ENCODE results near the gene LRIG1. TPM values are rescaled to one million over a fixed set of nuclear protein-coding genes. Genes with fewer than 3 reads are reported as not detected.

The LRIG1 gene
- total and polyA plus RNA-seq, 7 experiments from 2014 or later: 14.5 to 46.3 (median 34.4) TPM

DNA sequence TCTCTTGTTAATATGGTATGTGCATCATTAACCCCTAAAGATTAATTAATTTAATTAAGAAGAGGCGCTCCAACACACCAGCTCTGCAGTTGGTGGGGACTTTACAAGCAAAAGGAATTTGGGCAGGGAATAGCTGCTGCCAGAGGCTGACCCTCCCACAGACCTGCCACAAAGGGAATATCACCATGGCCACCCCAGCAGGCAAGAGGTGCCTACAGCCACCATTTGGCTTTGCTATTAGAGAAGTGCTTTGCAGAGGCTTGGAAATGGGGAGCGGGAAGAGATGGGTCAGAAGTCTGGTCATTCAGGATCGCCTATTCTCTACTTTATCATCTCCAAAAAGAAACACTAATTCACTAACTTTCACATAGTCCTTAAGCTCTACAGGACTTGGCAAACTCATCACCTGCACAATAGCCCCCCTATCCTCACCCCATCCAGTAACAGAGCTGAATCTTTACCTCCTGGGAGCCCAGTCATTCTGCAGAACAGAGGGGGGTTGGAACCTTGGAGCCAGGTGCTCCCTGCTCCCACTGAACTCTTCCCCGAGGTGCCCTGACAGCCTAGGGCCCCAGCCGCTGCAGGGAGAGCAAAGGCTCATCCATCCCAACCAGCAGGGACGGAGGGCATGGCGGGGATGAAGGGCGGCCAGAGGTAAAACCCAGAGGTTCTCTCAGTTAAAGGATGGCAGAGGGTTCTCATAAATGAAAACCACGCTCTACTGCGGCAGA, 29.7 kb downstream of the LRIG1 start:
- peaks cover 0 to 11% (median 4%) of the 10 kb centered on the region in 5 donors for H3K36me3 Mint-ChIP-seq
- intact Hi-C loops (cut with micrococcal nuclease): no loop called here
- Histone ChIP-seq H3K9me3 (ENCODE audit: control insufficient read depth in 2 of 3, low read length in 3 of 3) (no peaks in the 10 kb centered on the region), H3K4me3 (ENCODE audit: low read length) (no peak overlapping the region), H3K27me3 (ENCODE audit: control insufficient read depth in 2 of 2, insufficient read depth in 2 of 2, low read length in 2 of 2) (no peaks in the 10 kb centered on the region), H3K4me1 (ENCODE audit: control insufficient read depth in 2 of 2, insufficient read depth in 2 of 2, low read length in 2 of 2) (peaks cover 8 to 19% of the 10 kb centered on the region in 2 donors), H3K27ac (ENCODE audit: low read depth, low read length) (no peak overlapping the region), H3K36me3 (ENCODE audit: control insufficient read depth in 2 of 3, insufficient read depth in 3 of 3, low read length in 3 of 3) (no peaks in the 10 kb centered on the region)
- CTCF ChIA-PET: no interaction called here
- peak overlapping the region in 1 of 9 donors; percentile 50 for H3K27ac Mint-ChIP-seq
- peaks cover 13 to 46% (median 26%) of the 10 kb centered on the region in 7 donors for H3K4me1 Mint-ChIP-seq
- H3K4me3 Mint-ChIP-seq: peak overlapping the region in 1 of 10 donors; percentile 19
- no peaks in the 10 kb centered on the region for H3K27me3 Mint-ChIP-seq
- POLR2A ChIA-PET: no interaction called here
- DNase-seq: no peak
- peaks cover 0 to 3% (median 0%) of the 10 kb centered on the region in 11 donors for H3K9me3 Mint-ChIP-seq
- no peak for ATAC-seq

DNA sequence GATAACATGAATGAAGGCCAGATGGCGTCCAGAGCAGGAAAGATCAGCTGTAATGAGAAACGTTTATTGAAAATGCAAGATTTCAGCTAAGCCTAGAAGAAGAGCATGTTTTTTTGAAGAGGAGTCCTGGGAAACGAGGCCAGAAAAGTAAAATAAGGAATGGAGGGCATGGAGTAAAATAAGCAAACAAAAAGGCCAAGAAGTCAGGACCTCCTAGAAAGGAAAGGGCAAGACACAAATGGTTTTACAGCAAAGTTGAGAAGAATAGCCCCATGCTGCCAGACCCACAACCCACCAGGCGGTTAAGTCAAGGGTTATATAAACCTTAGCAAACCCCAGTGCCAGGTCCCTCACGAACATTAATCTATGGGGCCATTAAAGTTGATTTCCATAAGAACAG, 30.5 kb downstream of the LRIG1 start:
- H3K27me3 Mint-ChIP-seq: no peaks in the 10 kb centered on the region
- Histone ChIP-seq H3K36me3 (ENCODE audit: control insufficient read depth in 2 of 3, insufficient read depth in 3 of 3, low read length in 3 of 3) (no peaks in the 10 kb centered on the region), H3K27me3 (ENCODE audit: control insufficient read depth in 2 of 2, insufficient read depth in 2 of 2, low read length in 2 of 2) (no peaks in the 10 kb centered on the region), H3K4me3 (ENCODE audit: low read length) (no peak overlapping the region), H3K27ac (ENCODE audit: low read depth, low read length) (no peak overlapping the region), H3K9me3 (ENCODE audit: control insufficient read depth in 2 of 3, low read length in 3 of 3) (no peaks in the 10 kb centered on the region), H3K4me1 (ENCODE audit: control insufficient read depth in 2 of 2, insufficient read depth in 2 of 2, low read length in 2 of 2) (peaks cover 8 to 19% of the 10 kb centered on the region in 2 donors)
- intact Hi-C loops (cut with micrococcal nuclease): no loop called here
- POLR2A ChIA-PET: interaction anchor here (0.5 kb wide), 1 partner anchor 26 kb away, joined by 5 read pairs; no protein-coding TSS in a partner anchor
- peaks cover 0 to 11% (median 4%) of the 10 kb centered on the region in 5 donors for H3K36me3 Mint-ChIP-seq
- H3K4me3 Mint-ChIP-seq: peak overlapping the region in 1 of 10 donors; percentile 20
- H3K9me3 Mint-ChIP-seq: peaks cover 0 to 3% (median 0%) of the 10 kb centered on the region in 11 donors
- H3K27ac Mint-ChIP-seq: no peak overlapping the region
- CTCF ChIA-PET: no interaction called here
- DNase-seq (no peak), ATAC-seq (no peak)
- H3K4me1 Mint-ChIP-seq: peaks cover 13 to 49% (median 30%) of the 10 kb centered on the region in 7 donors

- Histone ChIP-seq H3K27ac (ENCODE audit: low read depth, low read length) (no peak overlapping the region), H3K9me3 (ENCODE audit: control insufficient read depth in 2 of 3, low read length in 3 of 3) (no peaks in the 10 kb centered on the region), H3K36me3 (ENCODE audit: control insufficient read depth in 2 of 3, insufficient read depth in 3 of 3, low read length in 3 of 3) (no peaks in the 10 kb centered on the region), H3K27me3 (ENCODE audit: control insufficient read depth in 2 of 2, insufficient read depth in 2 of 2, low read length in 2 of 2) (no peaks in the 10 kb centered on the region), H3K4me3 (ENCODE audit: low read length) (no peak overlapping the region), H3K4me1 (ENCODE audit: control insufficient read depth in 2 of 2, insufficient read depth in 2 of 2, low read length in 2 of 2) (peaks cover 8 to 19% of the 10 kb centered on the region in 2 donors)
- ATAC-seq (no peak), DNase-seq (no peak)
- Mint-ChIP-seq H3K27ac (peak overlapping the region in 1 of 9 donors; percentile 42), H3K4me1 (peaks cover 13 to 49% (median 29%) of the 10 kb centered on the region in 7 donors), H3K27me3 (no peaks in the 10 kb centered on the region), H3K36me3 (peaks cover 0 to 11% (median 4%) of the 10 kb centered on the region in 5 donors), H3K9me3 (peaks cover 0 to 3% (median 0%) of the 10 kb centered on the region in 11 donors), H3K4me3 (peak overlapping the region in 1 of 10 donors; percentile 35)
- intact Hi-C loops (cut with micrococcal nuclease): no loop called here
- CTCF ChIA-PET: interaction anchor here (1.0 kb wide), 1 partner anchor 13 kb away, joined by 3 read pairs; no protein-coding TSS in a partner anchor
- POLR2A ChIA-PET: no interaction called here
These were observed 31.6 kb downstream of the LRIG1 start for GRCh38 chr3:66469220-66469640.

DNA sequence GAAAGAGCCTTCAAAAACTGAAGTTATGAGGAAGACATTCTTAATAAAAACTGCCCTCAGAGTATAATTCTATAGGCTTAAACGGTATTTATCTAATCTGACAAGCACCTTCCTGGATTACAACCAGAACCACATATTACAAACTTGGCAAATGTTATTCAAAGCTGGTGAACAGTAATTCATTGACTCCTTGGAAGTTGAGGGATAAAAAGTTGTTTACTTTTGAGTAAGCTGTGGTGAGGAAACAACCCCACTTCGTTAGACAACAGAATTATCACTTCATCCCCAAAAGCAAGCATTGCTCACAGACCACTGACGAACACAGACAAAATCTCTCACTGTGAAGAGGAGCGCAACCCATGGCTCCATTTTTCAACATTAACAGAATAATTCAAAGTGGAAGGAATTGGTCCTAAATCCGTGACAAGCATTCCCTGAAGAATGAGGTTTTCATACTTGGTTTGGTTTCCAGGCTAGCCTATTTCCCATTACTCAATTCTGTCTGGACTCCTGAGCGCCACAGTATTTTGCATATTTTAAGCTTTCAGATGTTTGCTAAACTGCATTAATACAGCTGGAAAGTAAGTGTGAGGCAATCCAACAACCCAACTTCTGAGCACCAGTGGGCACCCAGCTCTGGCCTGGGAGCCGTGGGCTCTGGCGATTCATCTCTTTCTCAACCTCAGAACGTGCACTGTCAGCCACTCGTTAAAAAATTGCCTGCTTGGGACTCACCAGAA, 32.7 kb downstream of the LRIG1 start:
- intact Hi-C loops (cut with micrococcal nuclease): no loop called here
- peaks cover 0 to 11% (median 4%) of the 10 kb centered on the region in 5 donors for H3K36me3 Mint-ChIP-seq
- POLR2A ChIA-PET: no interaction called here
- Histone ChIP-seq H3K27me3 (ENCODE audit: control insufficient read depth in 2 of 2, insufficient read depth in 2 of 2, low read length in 2 of 2) (no peaks in the 10 kb centered on the region), H3K36me3 (ENCODE audit: control insufficient read depth in 2 of 3, insufficient read depth in 3 of 3, low read length in 3 of 3) (no peaks in the 10 kb centered on the region), H3K9me3 (ENCODE audit: control insufficient read depth in 2 of 3, low read length in 3 of 3) (no peaks in the 10 kb centered on the region), H3K4me1 (ENCODE audit: control insufficient read depth in 2 of 2, insufficient read depth in 2 of 2, low read length in 2 of 2) (peaks cover 6 to 13% of the 10 kb centered on the region in 2 donors), H3K4me3 (ENCODE audit: low read length) (no peak overlapping the region), H3K27ac (ENCODE audit: low read depth, low read length) (no peak overlapping the region)
- DNase-seq (no peak), ATAC-seq (no peak)
- H3K27ac Mint-ChIP-seq: no peak overlapping the region
- H3K27me3 Mint-ChIP-seq: no peaks in the 10 kb centered on the region
- H3K9me3 Mint-ChIP-seq: peaks cover 0 to 3% (median 0%) of the 10 kb centered on the region in 11 donors
- no peak overlapping the region for H3K4me3 Mint-ChIP-seq
- CTCF ChIA-PET: interaction anchor here (1.0 kb wide), 1 partner anchor 14 kb away, joined by 3 read pairs; no protein-coding TSS in a partner anchor
- H3K4me1 Mint-ChIP-seq: peaks cover 14 to 54% (median 21%) of the 10 kb centered on the region in 7 donors

- CTCF ChIA-PET: no interaction called here
These were observed 34.1 kb downstream of the LRIG1 start for GRCh38 chr3:66466606-66467270.

GRCh38 chr3:66465587-66465986, 35.2 kb downstream of the LRIG1 start:
- POLR2A ChIA-PET: interaction anchor here (0.6 kb wide), 1 partner anchor 1394 kb away, joined by 3 read pairs; no protein-coding TSS in a partner anchor
- peaks cover 0 to 18% (median 8%) of the 10 kb centered on the region in 5 donors for H3K36me3 Mint-ChIP-seq
- H3K9me3 Mint-ChIP-seq: peaks cover 0 to 3% (median 0%) of the 10 kb centered on the region in 11 donors
- Histone ChIP-seq H3K36me3 (ENCODE audit: control insufficient read depth in 2 of 3, insufficient read depth in 3 of 3, low read length in 3 of 3) (no peaks in the 10 kb centered on the region), H3K4me3 (ENCODE audit: low read length) (no peak overlapping the region), H3K9me3 (ENCODE audit: control insufficient read depth in 2 of 3, low read length in 3 of 3) (no peaks in the 10 kb centered on the region), H3K4me1 (ENCODE audit: control insufficient read depth in 2 of 2, insufficient read depth in 2 of 2, low read length in 2 of 2) (no peaks in the 10 kb centered on the region), H3K27ac (ENCODE audit: low read depth, low read length) (no peak overlapping the region), H3K27me3 (ENCODE audit: control insufficient read depth in 2 of 2, insufficient read depth in 2 of 2, low read length in 2 of 2) (no peaks in the 10 kb centered on the region)
- H3K4me1 Mint-ChIP-seq: peaks cover 4 to 58% (median 22%) of the 10 kb centered on the region in 7 donors
- intact Hi-C loops (cut with micrococcal nuclease): no loop called here
- H3K27ac Mint-ChIP-seq: peak overlapping the region in 1 of 9 donors; percentile 11
- no peak overlapping the region for H3K4me3 Mint-ChIP-seq
- ATAC-seq (no peak), DNase-seq (no peak)
- CTCF ChIA-PET: no interaction called here
- no peaks in the 10 kb centered on the region for H3K27me3 Mint-ChIP-seq

More at GRCh38 chr3:66466606-66467270, 34.1 kb downstream of the LRIG1 start:
- Mint-ChIP-seq H3K27ac (peak overlapping the region in 1 of 9 donors; percentile 34), H3K36me3 (peaks cover 0 to 15% (median 8%) of the 10 kb centered on the region in 5 donors), H3K27me3 (no peaks in the 10 kb centered on the region), H3K4me1 (peaks cover 4 to 63% (median 21%) of the 10 kb centered on the region in 7 donors), H3K4me3 (no peak overlapping the region), H3K9me3 (peaks cover 0 to 3% (median 0%) of the 10 kb centered on the region in 11 donors)
- POLR2A ChIA-PET: interaction anchor here (0.5 to 1.0 kb wide), 2 partner anchors 14 to 29 kb away, joined by 3 to 4 read pairs; no protein-coding TSS in a partner anchor
- ATAC-seq (no peak), DNase-seq (no peak)
- Histone ChIP-seq H3K4me1 (ENCODE audit: control insufficient read depth in 2 of 2, insufficient read depth in 2 of 2, low read length in 2 of 2) (peaks cover 0 to 4% of the 10 kb centered on the region in 2 donors), H3K4me3 (ENCODE audit: low read length) (no peak overlapping the region), H3K9me3 (ENCODE audit: control insufficient read depth in 2 of 3, low read length in 3 of 3) (no peaks in the 10 kb centered on the region), H3K36me3 (ENCODE audit: control insufficient read depth in 2 of 3, insufficient read depth in 3 of 3, low read length in 3 of 3) (no peaks in the 10 kb centered on the region), H3K27ac (ENCODE audit: low read depth, low read length) (no peak overlapping the region), H3K27me3 (ENCODE audit: control insufficient read depth in 2 of 2, insufficient read depth in 2 of 2, low read length in 2 of 2) (no peaks in the 10 kb centered on the region)
- intact Hi-C loops (cut with micrococcal nuclease): no loop called here
